Fibroblast of skin of right quadriceps (primary cell): ENCODE results near the gene KAT6B.
A peak's percentile ranks its signal among the peaks of the same experiment; 100 is the strongest.

Experiments used
- DNase-seq: peaks from one replicate; pipeline ENCODE4 v3.0.0-alpha.2; 2013

KAT6B gene

DNA sequence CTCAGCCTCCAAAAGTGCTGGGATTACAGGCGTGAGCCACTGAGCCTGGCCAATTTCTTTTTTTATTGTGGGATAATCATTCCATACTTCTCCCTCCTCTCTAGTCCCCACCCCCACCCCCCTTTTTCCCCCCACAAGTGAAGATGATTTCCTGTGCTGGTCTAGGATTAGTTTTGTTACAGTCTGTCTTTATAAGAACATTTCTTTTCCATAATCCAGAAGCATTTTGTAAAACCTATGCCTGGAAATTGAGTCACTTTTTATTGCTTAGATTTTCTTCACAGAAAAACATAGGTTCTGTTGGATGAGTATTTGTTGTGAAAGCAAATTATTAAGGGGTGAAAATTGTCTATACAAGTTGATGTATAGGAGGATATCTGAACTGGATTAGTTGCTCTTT is 98.9 kb downstream of the KAT6B start:
- DNase-seq = no peak

GRCh38 chr10:74925708-74926107 is 99.3 kb downstream of the KAT6B start:
- no peak for DNase-seq

GRCh38 chr10:74926791-74927585 is 100.6 kb downstream of the KAT6B start:
- DNase-seq = no peak

DNA sequence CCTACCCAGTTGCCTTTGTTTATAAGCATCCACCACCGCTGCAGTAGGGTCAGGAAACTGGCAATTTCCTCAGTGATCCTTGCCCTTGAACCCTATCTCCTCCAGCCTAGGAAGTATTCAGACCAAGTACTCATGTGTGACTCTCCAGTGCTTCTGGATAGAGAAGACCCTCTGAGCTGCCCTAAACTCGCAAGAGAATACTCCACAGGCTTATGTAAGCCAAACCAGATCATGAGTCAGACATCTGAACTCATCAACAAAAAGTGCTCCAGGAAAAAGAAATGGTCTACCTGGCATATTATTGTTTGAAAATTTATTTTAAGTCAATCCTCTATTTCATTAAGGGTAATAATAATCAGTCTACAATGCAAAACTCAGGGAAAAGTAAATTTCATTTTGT is 101.3 kb downstream of the KAT6B start:
- peak; percentile 41 for DNase-seq

GRCh38 chr10:74928742-74929191 is 102.4 kb downstream of the KAT6B start:
- peak; percentile 42 for DNase-seq

DNA sequence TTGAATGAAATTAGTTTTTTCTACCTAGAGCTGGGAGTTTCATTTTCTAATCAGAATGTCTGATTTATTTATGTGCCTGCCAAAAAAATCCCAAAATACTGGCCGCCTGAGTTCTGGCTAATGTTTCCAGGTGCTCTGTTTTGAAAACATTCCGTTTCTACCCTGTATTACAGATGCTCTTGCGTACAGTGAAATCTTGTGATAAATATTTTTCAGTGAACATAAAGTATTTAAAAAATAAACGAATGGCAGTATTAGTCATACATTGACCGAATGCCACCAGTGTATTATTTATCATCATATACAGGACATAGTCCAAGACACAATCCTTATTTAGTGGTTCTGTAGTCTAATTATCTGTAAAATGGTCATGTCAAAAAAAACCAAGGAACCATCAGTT is 102.8 kb downstream of the KAT6B start:
- peak; percentile 33 for DNase-seq

DNA sequence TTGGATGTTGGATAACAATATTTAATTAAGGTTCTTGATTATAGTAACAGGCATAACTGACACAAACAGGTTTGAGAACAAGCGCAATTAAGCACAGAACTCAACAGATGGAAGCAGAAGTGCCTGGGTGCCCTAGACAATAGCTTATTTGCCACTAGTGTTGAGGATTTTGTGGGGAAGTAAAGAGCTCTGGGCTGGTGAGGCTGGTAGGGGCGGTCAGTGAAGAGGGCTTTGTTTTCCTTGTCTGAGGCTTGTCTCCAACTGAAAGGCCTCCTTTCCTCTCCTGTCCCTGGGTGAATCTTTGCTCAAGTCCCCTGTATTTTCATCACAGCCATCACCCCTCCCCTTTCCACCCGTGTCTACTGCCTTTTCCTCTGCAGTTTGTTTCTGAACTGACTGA is 104.6 kb downstream of the KAT6B start:
- no peak for DNase-seq

DNA sequence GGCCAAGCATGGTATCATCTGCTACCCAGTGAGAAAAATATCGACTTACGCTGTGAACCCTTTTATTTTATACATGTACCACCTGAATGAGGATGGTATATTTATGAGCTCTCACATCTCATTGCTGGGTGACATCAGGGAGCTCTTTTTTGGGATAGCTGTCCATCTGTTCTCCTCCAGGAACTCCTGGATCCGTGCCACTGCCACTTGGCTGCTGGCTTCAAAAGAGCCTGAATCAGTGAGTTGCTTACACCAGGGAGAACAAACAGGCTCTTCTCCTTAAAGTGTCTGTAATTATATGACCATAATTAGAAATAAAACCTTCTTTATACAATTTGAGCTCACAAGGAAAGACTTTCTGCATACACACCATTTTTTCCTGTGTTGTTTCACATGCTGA is 106.2 kb downstream of the KAT6B start:
- DNase-seq = no peak

DNA sequence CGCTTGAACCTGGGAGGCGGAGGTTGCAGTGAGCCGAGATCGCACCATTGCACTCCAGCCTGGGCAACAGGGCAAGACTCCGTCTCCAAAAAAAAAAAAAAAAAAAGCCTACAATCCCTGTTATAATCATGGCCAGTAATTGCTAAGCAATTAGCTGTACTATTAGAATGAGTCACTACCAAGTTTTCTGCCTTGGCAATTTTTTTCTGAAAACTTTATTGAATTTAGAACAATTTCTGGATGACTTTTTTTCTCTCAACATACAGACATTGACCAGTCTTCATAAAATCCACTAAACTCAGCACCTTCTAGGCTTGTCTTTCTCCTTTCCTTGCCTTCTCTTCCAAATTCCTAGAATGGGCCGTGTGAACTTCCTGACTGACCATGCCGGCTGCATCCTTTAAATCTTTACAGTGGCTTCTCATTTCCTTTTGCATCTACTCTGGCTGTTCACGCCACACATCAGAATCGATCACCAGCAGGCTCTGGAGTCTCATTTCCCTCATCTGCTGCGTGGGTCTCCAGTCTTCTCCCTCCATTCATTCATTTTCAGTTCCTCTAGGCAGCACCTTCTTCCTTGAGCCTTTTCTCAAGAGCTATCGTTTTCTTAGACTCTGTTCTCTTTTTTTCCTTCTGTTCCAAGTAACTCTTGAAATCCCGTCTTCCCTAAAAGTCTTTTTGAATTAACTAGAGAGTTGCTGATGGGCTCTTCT is 107.9 kb downstream of the KAT6B start:
- DNase-seq = no peak

DNA sequence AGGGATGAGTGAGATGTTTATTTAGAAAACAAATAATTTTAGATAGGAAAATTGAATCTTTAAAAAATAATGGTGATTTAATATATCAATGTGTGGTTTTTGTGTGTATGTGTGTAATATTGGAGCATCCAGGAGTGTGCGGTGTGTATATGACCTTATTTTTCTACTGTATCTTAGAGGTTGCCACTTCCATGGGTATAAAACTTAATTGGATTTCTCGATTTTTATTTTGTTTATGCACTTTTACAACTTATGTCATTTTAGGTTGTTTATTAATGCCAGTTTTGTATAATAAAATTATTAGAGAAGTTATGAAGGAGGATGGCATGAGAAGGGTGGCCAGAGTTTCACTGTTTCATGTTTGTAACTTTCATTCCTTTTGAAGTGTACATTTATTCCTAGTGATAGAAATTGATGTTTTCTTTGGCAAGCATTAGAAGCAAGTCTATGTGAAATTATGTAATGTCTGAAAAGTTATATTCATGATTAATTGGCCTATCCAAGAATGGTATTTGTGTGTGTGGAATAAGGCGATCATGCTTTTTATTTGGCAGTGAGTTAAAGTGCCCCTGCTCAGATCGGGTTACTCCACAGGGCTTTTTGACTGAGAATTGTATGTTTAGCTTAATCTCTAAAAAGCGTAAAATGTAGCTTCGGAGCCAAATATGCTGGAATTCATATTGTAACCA is 110.3 kb downstream of the KAT6B start:
- DNase-seq = peak; percentile 60

DNA sequence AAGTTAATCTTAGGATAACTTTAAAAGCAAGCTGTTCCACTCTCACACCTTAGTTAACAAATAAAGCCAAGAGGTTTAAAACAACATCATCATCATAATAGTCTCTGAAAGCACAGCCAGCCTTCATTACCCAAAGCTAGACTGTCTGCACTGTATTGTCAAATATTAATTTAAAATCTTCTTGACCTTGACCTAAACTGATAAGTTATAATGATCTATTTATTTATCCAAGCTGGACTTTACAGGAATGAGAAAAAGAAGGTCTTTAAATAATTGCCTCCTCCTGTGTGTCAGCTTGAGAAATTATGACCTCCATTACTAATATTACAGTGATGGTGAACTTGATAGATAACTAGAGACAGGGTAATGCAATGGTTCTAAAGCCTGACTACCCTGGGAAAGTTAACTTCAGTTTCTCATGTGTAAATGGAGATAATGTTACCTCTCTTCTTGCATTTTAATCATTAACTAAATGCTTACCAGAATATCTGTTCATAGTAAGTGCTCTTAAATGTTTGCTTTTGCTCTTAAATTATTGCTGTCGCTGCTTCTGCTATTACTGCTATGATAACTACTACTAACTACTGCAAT is 111.0 kb downstream of the KAT6B start:
- DNase-seq = no peak

- DNase-seq = no peak
Measured at GRCh38 chr10:74944205-74944604, 117.8 kb downstream of the KAT6B start.

GRCh38 chr10:74947781-74948401 is 121.5 kb downstream of the KAT6B start:
- no peak for DNase-seq

DNA sequence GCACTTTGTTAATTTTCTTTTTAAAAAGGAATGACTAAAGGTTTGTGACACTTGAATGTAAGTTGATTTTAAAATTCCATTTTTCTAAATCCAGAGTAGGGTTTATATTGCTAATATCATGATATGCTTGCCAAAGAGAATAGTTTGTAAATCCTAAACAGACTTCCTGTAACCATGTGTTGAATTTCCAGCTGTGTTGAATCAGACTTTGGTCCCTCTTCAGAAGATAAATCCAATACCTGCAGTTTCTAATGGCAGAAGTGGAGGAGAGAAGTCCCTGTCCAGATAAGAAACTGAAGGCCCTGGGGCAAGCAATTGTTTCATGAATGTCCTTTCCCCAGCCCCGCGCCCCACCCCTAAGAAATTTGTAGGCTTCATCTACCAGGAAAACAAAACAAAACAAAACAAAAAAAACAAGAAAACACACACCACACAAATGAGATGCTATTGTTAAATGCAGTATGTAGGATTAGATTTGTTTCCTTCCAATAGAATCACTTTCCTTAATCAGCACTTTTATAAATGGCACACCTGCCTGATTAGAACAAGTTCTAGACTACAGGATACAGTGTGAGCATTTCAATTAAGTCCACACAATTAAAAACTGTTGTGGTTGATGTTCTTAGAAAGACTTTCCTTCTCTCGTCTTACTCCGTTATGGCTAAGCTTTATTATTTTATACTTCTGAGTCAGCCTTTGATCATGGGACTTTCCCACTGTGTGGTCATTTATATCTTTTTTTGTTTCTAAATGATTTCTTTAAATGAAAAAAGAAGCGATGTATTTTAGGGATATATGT is 122.8 kb downstream of the KAT6B start:
- DNase-seq = peak; percentile 24

GRCh38 chr10:74949843-74950765 is 123.7 kb downstream of the KAT6B start:
- DNase-seq = peak; percentile 42

GRCh38 chr10:74953214-74953613 is 126.8 kb downstream of the KAT6B start:
- DNase-seq = no peak

DNA sequence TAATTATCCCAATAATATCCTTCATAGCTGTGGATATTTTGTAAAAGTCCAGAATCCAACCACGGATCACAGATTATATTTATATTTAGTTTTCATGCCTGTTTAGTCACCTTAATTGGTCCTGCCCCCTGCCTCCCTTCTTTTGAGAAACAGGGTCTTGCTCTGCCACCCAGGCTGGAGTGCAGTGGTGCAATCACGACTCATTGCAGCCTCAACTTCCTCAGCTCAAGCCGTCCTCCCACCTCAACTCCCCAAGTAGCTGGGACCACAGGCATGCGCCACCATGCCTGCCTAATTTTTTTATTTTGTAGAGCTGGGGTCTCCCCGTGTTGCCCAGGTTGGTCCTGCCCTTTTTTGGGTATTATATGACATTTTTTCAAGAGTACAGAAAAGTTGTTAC is 129.4 kb downstream of the KAT6B start:
- DNase-seq = peak; percentile 50

GRCh38 chr10:74956555-74957111 is 130.2 kb downstream of the KAT6B start:
- no peak for DNase-seq

DNA sequence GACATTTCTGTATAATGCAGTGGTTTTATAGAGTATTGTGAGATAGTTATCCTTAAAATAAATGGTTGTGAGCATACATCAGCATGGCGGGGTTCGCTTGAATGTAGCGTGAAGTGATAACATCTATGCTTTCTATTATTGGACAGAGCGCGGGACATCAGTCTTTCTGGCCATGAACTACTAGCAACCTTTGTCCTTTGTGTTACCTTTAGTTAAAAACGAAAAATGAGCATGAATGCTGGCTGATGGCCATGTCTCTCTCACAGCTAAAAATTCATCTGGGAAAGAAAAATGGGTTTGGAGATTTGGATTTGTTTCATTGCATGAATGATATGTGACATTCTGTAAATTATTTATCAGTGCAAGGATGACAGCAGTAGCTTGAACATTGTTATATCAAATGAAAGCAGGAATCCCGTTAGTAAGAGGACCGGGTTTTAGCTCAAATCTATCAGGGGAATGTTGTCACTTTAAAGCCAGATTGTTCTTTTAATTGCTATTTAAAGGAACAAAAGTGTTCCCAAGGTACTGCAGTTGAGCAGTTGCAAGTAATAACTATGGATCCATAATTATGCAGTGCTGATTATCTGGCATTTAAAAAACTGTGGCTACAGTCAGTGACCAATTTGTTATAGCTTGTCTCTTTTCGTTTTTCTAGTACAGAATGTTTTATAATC is 131.0 kb downstream of the KAT6B start:
- DNase-seq = no peak

DNA sequence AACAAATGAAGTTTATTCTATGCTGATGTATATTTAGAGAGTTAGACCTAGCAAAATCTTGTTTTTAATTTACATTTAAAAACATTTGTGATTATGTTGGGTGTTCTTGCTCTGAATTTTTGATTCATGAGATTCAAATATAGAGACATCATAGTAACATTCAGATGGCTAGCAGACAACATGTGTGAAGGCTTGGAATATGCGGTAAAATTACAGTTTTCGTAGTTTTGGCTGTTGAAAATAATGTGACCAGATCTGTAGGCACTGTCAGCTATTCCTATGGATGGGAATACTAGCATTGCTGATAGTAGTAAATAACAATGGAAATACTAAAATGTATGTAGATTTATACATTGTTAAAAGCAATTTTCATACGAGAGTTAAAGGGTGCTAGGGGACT is 131.9 kb downstream of the KAT6B start:
- no peak for DNase-seq
